BE2C (cell line): ENCODE measurements around the gene CCDC185.

Experiments
- DNase-seq: peaks from one replicate; pipeline ENCODE4 v3.0.0-alpha.2; 2020
- H3K27me3 ChIP-seq: fragments of 250-450 bp; sonication (Bioruptor Pico); 2 replicates; pipeline ENCODE4 v1.5.1; 2020; ENCODE audit warnings: mild to moderate bottlenecking
- H3K36me3 ChIP-seq: fragments of 250-450 bp; sonication (Bioruptor Pico); 2 replicates; pipeline ENCODE4 v1.5.1; 2020; ENCODE audit warnings: mild to moderate bottlenecking
- H3K4me1 ChIP-seq: fragments of 250-450 bp; sonication (Bioruptor Pico); 2 replicates; pipeline ENCODE4 v1.5.1; 2020
- H3K4me3 ChIP-seq: 2 replicates; pipeline ENCODE4 v1.5.1; 2011; ENCODE audit warnings: low read depth, low read length
- H3K9me3 ChIP-seq: fragments of 250-450 bp; sonication (Bioruptor Pico); 2 replicates; pipeline ENCODE4 v1.5.1; 2020
- CTCF ChIP-seq: IDR thresholded peaks from 2 replicates; pipeline ENCODE4 v1.5.1; 2012; ENCODE audit warnings: mild to moderate bottlenecking, low read depth, low read length

Gene CCDC185

GRCh38 chr1:223421025-223421424, 27.8 kb downstream of the CCDC185 start:
- Histone ChIP-seq H3K4me3 (no peak overlapping the region), H3K9me3 (no peaks in the 10 kb centered on the region), H3K4me1 (no peaks in the 10 kb centered on the region), H3K27me3 (peaks cover 5% of the 10 kb centered on the region; the same call in 1 of the 2 replicates), H3K36me3 (no peaks in the 10 kb centered on the region)
- no peak for TF ChIP-seq CTCF
- DNase-seq = no peak

- TF ChIP-seq CTCF = no peak
- Histone ChIP-seq H3K36me3 (no peaks in the 10 kb centered on the region), H3K4me3 (no peak overlapping the region), H3K4me1 (no peaks in the 10 kb centered on the region), H3K27me3 (peaks cover 5% of the 10 kb centered on the region; the same call in 1 of the 2 replicates), H3K9me3 (no peaks in the 10 kb centered on the region)
- DNase-seq = no peak
Measured at GRCh38 chr1:223421676-223422075, 28.5 kb downstream of the CCDC185 start.

DNA sequence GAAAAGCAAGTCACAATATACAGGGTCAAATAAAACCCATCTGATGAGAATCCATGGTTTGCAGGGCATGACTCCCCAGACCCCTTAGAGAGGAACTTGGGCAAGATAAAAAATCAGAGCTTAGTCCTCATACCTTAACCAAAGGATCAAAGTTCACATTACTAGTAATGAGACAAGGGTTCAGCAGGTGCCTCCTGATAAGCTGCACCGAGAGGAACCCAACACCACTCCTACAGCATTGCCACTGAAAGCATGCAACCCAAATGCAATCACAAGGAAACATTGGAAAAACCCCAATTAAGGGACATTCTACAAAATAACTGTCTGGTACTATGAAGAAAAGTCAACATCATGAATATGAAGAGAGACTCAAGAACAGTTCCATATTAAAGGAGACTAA, 29.7 kb downstream of the CCDC185 start:
- Histone ChIP-seq H3K4me1 (no peaks in the 10 kb centered on the region), H3K36me3 (no peaks in the 10 kb centered on the region)
- no peak for TF ChIP-seq CTCF

GRCh38 chr1:223423641-223424233, 30.5 kb downstream of the CCDC185 start:
- no peaks in the 10 kb centered on the region; the same call in 1 of the 2 replicates for H3K9me3 ChIP-seq
- H3K4me1 ChIP-seq = no peaks in the 10 kb centered on the region
- peaks cover 15% of the 10 kb centered on the region; the same call in 1 of the 2 replicates for H3K27me3 ChIP-seq
- no peak for TF ChIP-seq CTCF
- DNase-seq = no peak
- no peaks in the 10 kb centered on the region for H3K36me3 ChIP-seq
- H3K4me3 ChIP-seq = no peak overlapping the region

More for the DNA sequence above, 29.7 kb downstream of the CCDC185 start:
- peaks cover 15% of the 10 kb centered on the region; the same call in 1 of the 2 replicates for H3K27me3 ChIP-seq
- no peak overlapping the region for H3K4me3 ChIP-seq
- no peaks in the 10 kb centered on the region; the same call in 1 of the 2 replicates for H3K9me3 ChIP-seq
- no peak for DNase-seq

DNA sequence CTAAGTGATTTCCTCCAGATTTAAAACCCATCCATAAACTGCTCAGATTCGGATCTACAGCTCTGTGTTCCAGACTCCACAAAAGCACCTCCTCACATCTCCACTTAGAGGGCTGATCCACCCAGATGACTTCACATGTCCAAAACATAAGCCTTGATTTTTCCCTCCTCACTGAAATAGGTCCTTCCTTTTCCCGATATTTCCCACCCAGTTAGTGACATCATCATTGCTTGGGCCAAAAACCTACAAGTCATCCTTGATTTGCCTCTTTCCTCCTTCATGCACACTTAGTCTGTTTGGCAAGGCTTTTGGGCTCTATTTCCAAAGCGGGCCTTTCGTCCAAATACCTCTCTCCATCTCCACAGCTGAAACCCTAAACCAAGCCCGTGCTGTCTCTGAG, 32.3 kb downstream of the CCDC185 start:
- no peaks in the 10 kb centered on the region for H3K4me1 ChIP-seq
- DNase-seq = no peak

More for the DNA sequence above, 32.3 kb downstream of the CCDC185 start:
- H3K36me3 ChIP-seq = no peaks in the 10 kb centered on the region
- no peak for TF ChIP-seq CTCF
- peaks cover 15% of the 10 kb centered on the region; the same call in 1 of the 2 replicates for H3K27me3 ChIP-seq
- no peaks in the 10 kb centered on the region; the same call in 1 of the 2 replicates for H3K9me3 ChIP-seq
- no peak overlapping the region for H3K4me3 ChIP-seq
